HG02610 (cell line): ENCODE measurements around the gene BIRC7.
"Not testable (repeated sequence)": the region's sequence is repeated elsewhere in the genome, so short reads cannot be mapped to it uniquely, and the experiment has no call there.

Experiments
- ATAC-seq: cut with Tn5 transposase; IDR thresholded peaks from one replicate; pipeline ENCODE4 v1.9.1; 2021; ENCODE audit warnings: mild to moderate bottlenecking, moderate library complexity; ENCODE audit not compliant: unreplicated experiment

Gene BIRC7

DNA sequence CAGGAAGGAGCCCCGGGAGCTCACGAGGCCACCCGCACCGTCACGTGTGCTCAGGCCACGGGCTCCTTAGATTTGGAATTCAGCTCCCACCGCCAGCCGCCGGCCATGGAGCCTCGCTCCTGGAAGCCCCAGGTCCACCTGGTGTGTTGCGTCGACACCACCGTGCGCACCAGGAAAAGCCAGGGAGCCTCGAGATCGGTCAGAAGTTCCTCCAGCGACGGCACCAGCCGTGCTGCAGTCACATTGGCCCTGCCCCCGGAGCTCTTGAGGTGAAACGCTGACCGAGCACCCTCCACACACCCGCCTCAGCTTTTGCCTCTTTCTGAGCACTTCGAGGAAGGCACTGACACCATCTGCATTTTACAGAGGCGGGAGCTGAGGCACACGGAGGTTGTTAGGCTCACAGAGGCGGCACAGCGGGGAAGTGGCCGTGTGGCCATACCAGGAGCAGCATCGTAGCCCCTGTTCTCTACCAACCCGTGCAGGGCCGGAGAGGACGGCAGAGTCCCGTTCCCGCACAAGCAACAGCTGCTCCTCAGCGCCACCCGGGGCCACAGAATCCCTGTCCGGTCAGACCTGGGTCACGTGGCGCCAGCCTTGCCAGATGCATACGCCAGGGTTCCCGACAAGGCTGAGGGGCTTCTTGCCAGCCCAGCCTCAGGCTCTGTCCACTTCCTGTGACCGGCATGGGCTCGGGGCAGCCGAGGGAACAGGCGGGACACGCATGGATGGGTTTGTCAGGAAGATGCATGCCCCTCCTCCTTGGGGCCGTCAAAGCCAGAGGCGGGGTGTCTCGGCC is 11.0 kb downstream of the BIRC7 start:
- no peak for ATAC-seq

DNA sequence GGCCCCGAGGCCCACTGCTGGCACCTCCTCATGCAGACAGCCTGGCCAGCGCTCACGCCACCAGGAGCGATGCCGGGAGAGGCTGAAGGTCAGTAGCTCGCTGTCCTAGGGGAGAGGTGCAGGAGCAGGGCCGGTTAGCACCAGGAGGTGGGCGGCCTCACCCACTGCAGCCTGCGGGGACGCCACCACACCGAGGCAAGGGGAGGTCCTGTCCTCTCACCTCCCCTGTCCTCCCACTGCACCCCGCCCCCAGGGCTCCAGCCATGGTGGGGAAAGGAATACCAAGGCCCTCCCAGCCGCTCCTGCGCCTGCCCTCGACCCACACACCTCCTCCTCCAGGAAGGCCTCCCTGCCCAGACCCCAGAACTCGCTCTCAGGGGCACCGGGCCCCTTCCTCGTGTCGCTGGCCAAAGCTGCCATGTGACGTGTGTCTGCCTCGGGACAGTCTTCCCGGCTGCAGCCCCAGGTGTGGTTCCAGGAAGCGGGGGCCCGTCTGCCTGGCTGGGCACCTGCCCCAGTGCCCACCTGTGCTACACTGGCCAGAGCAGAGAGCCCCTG is 12.0 kb downstream of the BIRC7 start:
- ATAC-seq, result no peak

DNA sequence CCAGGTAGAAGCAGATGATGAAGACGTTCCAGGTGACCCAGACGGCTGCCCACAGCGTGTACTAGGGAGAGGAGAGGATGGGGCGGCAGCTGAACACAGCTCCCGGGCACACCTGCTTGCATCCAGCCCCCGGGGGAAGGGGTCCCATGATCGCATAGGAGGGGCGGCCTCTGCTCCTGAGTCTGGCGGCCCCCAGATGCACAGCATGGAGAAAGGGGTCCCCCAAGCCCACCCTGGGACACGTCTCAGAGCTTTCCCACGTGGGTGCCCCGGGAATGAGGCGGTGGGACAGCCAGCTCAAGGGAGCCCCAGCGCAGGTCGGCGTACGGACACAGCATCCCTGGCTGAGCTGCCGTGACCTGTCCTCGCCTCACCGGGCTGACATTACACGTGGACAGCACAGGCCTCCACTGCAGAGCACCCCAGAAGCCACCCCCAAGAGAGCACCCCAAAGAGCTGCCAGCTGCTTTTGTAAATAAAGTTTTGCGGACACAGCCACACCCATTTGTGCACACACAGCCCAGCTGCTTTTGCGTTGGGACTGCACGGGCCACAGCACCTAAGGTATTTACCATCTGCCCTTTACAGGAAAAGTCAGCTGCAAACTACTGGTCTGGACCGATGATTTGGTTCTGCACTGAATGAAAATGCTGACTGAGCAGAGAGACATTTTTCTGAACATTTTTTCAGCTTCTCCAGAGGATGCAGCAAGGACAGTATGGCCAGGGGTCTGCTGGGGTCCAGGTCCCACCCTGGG is 13.3 kb downstream of the BIRC7 start:
- no peak for ATAC-seq

DNA sequence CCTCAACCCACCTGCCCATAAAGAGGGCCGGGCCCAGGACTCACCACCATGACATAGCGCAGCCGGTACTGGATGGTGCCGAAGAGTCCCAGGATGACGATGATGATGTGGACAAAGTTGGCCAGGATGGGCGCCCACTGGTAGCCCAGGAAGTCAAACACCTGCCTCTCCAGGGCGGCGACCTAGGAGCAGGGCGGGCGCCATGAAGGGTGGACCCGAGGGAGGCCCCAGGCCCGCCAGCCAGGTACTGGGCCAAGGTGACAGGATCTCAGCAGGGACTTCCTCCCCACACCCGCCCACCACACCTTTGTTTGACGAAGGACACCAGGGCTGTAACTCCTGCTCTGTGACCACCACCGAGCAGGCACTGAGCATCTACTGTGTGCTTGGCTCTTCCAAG is 14.2 kb downstream of the BIRC7 start:
- no peak for ATAC-seq

DNA sequence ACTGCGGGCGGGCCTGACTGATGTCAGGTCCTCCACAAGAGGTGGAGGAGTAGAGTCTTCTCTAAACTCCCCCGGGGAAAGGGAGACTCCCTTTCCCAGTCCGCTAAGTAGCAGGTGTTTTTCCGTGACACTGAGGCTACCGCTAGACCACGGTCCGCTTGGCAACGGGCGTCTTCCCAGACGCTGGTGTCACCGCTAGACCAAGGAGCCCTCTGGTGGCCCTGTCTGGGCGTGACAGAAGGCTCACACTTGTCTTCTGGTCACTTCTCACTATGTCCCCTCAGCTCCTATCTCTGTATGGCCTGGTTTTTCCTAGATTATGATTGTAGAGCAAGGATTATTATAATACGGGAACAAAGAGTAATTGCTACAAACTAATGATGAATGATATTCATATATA is 15.6 kb downstream of the BIRC7 start:
- not testable (repeated sequence) for ATAC-seq

DNA sequence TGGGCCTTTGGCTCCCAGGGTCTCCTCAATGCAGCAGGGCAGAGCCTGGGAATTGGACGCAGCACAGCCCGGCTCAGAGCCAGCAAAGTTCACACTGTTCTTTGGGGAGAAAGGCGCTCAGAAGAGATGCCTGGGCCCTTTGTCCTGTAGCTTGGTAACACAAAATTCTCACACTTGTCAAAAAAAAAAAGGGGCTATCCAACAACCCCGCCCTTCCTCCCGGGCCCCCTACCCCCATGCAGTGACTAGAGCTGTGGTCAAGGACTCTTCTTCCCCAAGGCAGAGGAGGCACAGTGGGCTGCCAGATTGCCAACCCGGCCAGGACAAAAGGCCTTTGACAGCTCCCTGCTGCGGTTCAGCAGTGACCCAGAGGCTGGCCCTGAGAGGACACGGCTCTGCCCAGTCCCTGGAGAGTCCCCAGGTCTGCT is 16.6 kb downstream of the BIRC7 start:
- no peak for ATAC-seq

DNA sequence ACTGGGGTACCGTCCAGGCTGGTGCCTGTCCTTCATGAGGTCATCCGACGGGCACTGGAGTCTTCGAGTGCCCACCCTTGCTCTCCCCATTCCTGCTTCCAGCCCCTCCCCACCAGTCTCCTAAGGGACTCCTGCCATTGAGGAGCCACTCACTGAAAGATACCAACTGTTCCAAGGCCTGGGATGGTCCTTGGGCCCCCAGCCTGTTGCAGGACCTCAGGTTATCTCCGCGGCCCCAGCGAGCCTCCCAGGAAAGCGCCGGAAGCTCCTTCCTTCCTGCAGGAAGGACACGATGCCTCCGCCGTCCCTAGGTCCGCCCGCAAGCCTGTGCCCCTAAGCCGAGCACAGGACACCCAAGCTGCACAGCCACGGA is 17.3 kb downstream of the BIRC7 start:
- ATAC-seq, result no peak

DNA sequence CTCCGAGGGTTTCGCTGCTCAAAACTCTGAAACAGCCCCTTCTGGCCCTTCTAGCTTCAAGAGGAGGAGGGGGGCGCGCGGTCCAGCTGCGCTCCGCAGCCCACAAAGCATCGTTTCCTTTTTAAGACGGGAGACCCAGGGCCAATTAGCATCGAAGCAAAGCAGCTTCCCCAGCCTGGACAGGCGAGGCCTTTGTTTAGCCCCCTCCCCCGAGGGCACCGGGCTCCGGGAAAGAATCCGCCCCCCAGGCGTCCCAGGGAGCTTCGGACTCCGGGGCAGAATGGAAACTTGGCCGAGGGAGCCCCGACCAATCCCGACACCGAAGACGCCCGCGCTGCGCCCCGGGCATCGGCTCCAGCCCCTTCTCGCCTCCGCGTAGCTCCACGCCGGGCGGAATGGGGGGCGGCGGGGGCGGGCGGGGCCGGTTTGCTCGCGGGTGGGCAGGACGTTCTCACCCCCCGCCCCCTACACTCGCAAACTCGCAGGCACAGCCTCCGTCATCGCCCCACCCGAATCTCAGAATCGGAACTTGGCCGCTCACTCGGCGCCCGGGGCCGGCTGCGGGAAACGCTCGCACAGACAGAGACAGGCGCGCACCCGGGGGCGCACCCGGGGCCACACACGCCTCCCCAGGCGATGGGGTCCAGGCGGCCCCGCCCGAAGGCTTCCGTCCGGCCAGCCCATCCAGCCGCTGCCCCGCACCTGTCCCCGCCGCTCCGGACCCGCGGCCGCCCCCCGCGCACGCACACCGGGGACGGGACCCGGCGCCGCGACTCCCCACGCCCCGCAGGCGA is 17.9 kb downstream of the BIRC7 start:
- ATAC-seq, result no peak

DNA sequence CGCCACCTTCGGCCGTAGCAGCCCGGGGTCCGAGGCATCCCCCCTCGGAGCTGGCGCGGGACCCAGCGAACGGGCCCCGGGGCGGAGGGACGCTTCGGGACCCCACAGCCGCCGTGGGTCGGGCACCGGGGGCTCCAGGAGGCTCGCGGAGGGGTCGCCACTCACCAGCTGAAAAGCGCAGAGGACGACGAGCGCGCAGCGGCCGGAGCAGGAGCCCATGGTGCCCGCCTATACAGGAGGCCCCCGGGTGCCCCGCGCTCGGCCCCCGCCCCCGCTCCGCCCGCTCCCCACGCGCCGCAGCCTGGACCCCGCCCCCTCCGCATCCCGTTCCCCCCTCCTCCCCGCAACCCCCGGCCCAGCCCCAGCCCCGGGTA is 18.5 kb downstream of the BIRC7 start, which contains the start of gene NKAIN4:
Gene NKAIN4 (minus strand): TSS at position 232 of the 374 bp plus-strand sequence. CDS start 13 bp downstream, at position 219.
- ATAC-seq, result no peak

DNA sequence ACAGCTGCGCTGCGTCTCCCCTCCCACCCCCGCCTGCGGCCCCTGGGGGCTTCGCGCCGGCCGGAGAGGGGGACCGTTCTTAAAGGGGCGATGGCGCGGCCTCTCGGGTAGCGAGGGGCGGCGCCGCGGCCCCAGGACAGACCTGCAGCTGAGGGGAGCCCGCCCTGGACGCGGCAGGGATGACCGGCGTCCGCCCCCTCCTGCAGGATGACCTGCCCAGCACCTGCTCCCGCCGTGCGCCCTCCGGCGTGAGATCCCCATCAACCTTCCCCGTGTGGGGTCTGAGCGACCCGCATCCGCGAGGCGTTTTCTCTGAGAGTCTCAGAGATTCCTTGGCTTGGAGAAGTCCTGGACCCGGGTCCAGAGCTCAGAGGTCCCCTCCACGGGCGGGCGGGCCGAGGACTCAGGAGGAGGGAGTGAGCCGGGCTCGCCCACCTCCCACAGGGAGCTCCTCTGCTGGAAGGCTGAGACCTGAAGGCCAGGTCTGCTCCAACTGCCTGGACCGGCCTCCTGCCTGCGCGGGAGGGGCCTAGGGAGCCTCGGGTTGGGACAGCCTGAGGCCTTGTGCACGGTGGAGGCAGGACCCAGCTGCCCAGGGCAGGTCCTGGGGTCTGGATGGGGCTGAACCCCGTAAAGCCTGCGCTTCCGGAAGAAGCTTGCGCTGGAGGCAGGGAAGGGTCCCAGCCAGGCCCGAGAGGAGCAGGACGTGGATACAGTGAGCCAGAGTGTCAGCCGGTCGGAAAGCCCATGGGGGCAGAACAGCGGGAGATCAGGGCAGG is 19.1 kb downstream of the BIRC7 start:
- ATAC-seq, result no peak

DNA sequence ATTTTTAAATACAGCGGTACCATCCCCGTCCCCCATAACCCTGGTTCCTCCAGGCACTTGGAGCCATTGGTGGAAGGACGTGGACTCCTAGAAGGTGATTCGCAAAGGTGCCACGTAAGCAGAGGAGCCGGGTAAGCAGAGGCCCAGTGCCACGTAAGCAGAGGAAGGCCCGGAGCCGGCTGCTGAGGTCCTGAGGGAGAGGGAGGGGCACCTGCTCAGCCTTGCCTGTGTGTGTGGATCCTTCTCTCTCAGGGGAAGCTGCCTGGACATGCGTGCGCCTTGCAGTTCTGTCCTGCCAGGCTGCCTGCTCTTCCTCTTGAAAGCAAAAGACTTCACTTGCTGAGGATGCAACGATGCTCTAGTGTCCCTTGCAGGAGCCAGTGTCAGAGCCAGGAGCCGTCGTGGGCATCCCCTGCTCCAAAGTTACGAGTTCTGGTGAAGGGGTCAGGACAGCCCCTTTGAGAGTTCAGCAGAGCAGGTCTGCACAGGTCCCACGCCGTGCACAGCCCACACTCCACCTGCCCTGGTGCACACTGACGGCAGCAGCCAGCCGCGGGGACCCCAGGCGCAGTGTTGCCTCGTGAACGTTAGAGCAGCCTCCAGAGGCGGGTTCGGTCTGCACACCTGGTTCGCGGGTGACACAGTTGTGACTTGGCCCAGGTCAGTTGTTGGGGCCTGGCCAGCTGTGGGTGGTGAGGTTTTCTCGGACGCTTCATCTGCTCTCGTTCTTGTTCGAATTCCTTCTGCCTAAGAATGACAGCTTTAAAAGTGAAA is 20.4 kb downstream of the BIRC7 start:
- no peak for ATAC-seq

DNA sequence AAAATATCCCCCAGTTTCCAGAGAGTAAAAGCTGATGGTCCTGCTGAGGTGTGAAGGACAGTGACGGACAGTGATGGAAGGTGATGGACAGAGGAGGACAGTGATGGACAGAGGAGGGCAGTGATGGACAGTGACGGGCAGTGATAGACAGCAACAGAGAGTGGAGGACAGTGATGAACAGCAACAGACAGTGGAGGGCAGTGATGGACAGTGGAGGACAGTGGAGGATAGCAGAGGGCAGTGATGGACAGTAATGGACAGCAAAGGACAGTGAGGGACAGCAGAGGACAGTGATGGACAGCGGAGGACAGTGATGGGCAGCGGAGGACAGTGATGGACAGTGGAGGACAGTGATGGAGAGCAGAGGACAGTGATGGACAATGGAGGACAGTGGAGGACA is 21.2 kb downstream of the BIRC7 start:
- no peak for ATAC-seq

DNA sequence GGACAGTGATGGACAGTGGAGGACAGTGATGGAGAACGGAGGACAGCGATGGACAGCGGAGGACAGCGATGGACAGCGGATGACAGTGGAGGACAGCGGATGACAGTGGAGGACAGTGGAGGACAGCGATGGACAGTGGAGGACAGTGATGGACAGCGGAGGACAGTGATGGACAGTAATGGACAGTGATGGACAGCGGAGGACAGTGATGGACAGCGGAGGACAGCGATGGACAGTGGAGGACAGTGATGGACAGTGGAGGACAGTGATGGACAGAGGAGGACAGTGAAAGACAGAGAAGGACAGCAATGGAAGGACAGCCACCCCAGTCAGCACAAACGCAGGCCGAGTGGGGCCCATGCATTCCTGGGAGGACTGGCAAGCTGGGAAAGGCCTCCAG is 21.9 kb downstream of the BIRC7 start:
- no peak for ATAC-seq

DNA sequence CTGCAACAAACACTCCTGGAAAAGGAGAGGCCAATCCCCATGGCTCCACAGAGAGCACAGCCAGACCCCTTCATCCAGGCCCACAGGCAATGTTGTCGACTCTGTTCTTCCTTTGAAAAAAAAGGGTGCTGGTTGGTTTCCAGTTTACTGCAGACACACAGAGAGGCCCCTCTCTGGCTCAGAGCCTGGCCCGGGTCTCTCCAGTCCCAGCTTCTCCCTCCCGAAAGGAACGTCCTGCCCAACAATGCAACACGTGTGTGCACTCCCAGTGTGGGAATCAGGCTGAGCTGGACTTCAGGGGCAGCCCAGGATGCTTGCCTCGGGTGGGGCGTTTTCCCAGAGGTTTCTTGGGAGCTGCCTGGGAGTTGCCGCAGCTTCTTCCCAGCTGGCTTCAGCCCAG is 23.1 kb downstream of the BIRC7 start:
- ATAC-seq, result no peak

DNA sequence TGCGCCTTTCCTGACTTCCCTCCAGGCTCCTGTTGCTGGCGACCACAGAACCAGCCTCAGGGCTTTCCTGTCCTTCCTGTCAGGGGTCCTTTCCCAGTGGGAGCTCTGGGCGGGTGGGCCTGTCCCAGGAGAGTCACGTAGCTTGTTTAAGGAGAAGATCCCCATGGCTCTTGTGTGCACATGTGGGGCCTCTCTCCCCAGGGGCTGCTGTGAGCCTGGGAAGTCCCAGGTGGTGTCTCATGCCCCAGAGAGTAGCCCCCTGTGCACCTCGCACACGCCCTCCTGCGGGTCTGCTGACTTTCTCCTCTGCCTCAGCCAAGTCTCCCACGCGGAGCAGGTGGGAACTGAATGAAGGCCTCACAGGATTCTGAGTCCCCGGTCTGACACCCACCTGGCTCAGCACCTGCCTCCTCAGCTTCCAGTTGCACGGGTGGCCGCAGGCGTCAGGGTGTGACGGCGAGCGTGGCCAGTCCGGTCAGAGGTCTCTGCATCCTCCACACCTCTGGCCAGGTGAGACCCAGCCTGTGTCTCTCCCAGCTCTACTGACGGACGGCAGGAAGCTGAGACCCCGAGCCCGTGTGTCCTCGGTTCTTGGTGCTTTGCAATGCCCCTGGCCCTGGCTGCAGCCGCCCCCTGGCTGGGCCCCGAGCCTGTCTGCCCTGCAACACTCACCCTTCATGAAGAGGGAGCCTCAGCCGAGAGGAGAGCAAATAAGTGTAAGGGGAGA is 24.2 kb downstream of the BIRC7 start:
- ATAC-seq, result no peak

DNA sequence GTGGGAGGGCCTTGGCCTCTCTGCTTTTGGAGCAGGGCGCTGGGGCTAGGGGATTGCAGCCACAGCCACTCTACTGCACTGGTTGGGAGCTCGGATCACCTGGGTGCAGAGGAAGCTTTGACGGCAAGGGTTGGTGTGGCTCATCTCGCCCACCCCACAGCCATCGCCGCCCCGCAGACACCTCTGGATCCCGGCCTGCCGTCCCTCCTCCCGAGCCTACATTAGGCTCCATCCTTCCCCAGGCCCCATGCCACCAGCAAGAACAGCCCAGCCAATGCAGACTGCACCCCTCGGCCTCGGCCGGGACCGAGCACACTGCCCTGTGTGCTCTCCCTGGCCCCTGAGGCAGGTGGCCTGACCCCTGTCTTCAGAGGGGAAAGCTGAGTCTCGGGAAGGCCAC is 24.8 kb downstream of the BIRC7 start:
- ATAC-seq, result no peak

DNA sequence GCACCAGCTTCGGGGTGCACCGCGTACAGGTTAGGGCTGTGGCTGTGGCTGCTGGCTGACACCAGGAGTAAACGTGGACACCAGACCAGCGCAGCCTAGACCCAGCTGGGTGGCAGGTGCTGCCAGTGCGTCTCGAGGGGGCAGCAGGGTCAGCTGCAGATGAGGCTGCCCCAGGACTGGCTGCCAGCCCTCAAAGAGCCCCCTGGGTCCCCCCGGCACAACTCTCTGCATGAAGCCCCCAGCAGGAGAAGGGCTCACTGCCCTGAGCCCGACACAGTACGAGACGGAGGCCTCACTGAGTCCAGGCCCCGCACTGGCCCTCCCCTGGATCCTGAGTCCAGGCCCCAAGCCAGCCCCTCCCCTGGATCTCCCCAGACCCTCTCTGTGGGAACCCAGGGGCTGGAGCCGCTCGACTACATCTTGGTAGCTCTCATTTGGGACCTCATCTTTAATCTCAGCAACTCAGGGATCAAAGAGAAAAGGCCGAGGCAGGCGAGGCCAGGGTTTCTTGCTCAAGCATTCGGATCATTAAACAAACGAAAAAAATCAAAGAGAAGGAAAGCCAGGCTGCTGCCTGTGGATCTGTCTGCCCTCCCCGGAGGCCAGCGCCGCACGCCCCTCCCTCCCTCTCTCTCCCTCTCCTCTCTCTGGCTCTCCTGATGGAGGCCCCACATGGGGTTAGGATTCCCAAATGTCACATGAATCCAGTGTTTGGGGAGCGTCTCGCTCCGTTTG is 25.5 kb downstream of the BIRC7 start:
- ATAC-seq, result no peak

DNA sequence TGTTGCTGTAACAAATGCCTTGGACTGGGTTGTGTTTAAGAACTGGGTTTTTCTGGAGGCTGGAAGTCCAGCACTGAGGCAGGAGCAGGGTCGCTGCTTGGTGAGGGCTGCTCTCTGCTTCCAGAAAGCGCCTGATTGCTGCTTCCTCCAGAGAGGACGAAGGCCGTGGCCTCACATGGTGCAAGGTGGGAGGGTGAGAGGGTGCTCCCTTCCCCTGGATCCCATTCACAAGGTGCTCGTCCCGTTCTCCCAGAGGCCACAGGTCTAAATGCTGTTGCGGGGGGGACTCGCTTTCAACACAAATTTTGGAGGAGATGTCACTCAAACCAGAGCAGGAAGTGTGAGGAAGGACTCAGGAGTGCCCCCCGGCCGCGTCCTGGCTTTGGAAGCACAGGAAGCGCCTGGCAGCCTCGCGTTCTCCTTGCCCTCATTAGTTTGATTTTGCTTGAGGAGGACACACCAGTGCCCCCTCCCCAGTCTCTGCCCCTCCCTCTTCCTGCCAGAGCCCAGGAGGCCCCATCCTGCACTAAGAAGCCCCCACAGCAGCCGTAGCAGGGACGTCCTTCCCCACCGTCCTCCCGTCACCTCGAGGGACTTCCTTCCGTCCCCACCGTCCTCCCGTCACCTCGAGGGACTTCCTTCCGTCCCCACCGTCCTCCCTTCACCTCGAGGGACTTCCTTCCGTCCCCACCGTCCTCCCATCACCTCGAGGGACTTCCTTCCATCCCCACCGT is 26.3 kb downstream of the BIRC7 start:
- ATAC-seq, result no peak
